ENCODE results near the gene CD80.
"Not testable (repeated sequence)": the region's sequence is repeated elsewhere in the genome, so short reads cannot be mapped to it uniquely, and the experiment has no call there.

Gene CD80, protein sequence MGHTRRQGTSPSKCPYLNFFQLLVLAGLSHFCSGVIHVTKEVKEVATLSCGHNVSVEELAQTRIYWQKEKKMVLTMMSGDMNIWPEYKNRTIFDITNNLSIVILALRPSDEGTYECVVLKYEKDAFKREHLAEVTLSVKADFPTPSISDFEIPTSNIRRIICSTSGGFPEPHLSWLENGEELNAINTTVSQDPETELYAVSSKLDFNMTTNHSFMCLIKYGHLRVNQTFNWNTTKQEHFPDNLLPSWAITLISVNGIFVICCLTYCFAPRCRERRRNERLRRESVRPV

DNA sequence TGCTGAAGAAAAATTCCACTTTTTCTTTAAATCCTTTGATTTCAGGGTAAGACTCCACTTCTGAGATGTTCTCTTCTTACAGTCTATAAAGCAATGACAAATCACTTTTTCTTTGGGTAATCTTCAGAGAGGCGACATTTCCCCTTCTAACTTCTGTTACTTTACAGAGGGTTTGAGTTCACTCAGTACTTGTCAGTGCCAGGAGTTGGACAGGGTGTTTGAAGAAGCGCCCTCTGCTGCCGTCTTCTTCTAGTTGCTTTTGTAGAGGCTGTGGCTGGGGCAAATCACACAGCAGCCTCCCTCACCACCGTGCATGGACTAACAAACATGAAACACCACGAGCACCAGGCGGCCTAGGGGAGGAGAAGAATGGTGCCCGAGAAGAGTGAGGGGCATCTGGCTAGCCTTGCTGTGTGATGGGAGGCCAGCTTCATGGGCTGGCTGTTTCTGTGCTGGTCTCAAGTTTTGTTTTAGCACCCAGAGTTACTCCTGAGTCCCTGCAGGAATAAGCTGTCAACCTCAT lies at the start of gene CD80:
CD80 (minus strand) TSS at position 174 of the 523 bp plus-strand sequence. CDS start 1,886 bp downstream, outside the sequence.
- peak; percentile 22 for DNase-seq

DNA sequence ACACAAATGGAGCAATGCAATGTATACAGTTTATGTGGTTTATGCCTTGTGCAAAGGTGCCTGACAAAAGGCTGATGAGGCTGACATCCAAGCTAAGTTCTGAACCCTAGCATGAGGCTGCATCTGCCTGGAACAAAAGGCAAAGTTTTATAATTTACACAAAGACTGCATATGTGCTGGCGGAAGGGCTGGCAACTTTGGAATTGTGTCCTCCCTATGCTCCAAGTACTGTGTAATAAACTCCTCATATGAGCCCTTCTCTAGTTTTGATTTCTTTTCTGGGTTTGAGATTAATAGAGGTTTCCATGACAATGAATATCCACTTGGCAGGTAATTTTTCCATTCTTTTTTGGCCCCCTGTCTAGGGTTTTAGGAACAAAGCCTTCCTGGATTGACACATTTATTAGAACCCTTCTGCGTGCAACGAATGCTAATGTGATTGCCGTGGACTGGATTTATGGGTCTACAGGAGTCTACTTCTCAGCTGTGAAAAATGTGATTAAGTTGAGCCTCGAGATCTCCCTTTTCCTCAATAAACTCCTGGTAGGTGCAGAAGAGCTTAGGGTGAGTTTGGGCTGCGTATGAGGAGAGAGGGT lies 49.1 kb upstream of the CD80 start:
- DNase-seq, result no peak

DNA sequence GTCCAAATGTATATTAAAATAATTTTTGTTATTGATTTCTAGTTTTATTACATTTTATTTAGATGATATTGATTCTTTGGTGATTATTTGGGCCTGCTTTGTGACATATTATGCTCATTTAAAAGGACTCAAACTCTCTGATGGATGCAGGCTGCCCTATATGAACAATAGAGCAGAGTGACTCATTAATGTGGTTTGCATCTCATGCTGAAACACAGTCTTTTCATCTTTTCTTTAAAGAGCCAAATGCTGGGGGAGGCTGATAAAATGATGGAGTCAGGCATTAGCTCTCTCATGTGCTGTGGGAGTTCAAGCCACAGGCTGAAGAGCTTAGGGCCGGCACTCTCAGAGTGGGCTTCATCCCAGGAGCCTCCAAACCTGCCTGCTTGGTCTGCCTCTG lies 45.5 kb upstream of the CD80 start:
- peak; percentile 79 for DNase-seq

DNA sequence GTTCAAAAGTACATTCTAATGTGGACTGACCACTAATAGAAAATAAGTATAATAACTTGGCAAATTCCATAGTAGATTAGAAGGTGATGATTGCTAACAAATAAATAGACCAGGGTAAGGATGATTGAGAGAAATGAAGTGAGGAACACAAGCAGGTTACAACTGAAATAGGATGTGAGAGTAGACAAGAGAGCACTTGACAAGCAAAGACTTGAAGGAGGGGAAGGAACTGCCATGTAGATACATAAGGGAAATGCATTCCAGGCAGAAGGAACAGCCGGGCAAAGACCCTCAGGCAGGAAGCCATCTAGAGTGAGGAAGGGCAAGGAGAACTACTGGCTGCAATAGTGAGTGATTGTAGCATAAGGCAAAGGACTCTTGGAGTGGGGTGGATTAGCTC lies 43.3 kb upstream of the CD80 start:
- DNase-seq, result no peak

DNA sequence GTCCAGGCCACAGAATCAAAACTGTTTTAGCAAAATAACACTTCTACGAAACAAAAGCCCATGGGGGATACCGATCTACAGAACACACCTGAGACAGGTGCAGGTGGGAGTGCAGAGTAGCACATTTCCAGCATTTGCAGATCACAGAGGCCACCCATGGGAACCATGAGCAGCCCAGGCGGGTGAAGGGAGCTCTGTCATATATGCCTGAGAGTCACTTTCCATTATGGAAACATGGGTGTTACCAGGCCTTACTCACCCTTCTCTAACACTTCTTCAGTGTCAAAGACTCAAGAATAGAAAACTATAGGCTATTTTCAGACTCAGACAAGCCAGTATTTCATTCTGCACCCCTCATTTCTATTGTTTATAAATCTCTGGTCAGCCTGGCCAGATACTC lies 41.7 kb upstream of the CD80 start:
- DNase-seq, result no peak

DNA sequence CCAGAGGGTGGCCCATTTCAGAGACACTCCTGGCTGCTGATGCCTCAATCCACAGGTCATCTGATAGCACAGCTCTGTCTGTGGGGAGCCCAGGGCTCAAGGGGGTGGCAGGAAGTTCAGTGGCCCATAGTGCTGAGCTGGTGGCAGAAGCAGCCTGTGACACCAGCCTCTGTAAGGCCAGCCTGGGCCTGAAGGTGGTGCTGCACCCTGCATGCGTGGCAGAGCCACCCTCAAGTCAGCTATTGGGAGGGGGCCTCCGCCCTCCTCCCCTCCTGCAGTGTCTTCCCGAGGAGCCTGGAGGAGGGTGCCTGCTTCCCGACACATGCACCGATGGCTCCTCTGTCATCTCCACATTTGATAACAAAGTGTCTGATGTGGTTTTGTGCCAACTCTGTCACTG lies 41.3 kb upstream of the CD80 start:
- DNase-seq, result no peak

DNA sequence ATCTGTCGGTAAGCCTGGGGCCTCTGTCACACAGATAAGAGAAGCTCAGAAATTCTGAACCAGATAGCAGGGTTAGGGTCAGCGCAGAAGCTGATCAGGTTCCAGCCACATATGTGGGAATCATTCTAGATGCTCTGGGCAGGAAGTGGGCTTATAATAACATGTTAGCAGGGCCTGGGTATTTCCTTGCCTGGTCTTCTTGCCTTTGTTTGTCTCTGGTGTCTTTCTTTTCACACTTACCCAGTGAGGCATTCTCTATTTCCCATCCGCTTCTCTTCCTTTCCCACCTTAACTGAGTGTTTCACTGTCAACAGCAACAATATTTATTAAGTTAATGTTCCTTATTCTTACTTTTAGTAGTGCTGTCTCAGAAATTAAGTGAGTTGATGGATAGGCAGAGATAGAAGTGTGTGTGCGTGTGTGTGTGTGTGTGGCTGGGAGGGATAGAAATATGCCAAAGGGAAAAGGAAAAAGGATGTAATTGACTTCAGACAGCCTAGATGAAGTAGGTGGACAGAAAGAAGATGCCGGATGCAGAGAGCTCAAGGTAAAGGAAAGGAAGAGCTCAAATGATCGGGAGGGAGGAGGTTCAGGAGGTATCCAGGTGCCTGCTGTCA lies 40.3 kb upstream of the CD80 start:
- no peak for DNase-seq

DNA sequence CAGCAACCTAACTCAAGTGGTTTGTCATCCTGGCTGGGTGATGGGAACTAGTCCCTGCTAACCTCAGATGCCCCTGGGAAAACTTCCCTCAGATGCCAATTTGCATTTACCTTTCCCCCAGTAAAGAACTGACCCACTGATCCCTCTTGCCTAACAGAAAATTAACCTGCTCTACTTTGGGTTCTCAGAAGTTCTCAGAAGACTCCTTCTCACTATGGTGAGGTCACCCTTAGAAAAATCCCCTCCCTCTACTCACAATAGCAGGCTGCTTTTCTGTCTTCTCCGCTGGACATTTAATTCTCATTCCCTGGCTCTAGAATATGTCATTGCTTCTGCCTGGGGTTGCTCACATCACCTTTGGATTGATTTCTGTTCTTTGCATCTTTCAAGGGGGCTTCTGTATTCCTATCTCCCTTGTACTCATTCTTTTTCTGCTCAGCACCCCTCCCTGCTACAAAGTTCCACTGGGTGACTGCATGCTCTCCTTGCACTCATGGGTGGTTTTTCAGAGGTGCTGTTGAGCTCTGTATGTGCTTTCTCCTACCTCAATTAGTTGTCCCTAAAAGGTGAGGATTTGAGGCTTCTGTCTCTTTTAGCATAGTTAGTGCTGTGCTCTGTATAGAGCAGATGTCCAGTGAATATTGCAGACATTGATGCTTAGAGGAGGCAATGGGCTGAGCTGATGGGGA lies 39.1 kb upstream of the CD80 start:
- no peak for DNase-seq

DNA sequence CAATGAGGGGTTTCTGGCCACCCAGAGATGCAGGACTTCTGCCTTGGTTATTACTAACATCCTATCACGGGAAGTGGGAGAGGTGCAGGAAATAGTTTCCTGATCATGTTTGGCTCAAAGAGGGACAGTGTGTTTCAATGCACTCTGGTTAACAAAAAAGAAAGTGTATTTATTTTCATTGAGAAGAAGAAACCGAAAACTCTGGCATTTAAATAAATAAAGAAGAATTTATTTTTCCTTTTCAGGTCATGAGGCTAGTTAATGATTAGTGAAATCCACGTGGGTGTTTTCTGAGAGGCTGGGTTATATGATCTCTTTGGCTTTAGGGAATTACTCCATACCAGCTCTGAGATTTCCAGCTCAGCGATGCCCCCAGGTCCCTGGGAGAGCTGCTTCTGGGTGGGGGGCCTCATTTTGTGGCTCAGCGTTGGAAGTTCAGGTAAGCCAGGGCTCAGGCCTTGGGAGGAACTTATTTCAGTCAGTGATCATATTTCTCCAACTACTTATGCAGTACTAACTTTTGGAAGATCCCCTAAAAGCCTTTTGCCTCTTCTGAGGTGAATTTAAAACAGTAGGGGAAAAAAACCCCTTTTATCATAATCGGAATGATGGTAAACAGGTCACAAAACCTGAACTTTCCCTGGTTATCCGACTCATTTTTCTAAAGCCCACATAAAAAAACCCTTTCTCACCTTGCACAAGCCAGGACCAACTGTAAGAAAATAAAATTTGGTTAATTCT lies 38.3 kb upstream of the CD80 start, which contains the start of gene PLA1A:
PLA1A (plus strand) TSS at position 338 of the 741 bp plus-strand sequence; CDS start at position 367, 29 bp downstream.
- DNase-seq, result no peak

DNA sequence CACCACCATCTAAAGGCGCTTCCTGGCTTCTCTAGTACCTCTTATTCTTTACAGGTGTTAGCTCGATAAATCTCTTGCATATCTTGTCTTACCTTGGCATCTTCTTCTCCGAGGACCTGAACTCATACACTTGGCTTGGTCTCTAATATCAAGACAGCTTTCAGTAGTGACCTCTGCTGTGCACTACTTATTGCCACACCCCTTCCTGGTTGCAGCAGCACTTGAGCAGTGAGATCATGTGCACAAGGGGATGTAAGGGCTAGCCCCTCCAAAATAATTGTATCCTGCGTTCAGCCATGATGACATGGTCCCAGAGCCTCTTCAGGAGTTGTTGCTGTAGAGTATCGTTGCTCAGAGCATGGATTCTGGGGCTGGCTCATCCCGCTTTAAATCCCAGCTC lies 37.0 kb upstream of the CD80 start:
- no peak for DNase-seq

DNA sequence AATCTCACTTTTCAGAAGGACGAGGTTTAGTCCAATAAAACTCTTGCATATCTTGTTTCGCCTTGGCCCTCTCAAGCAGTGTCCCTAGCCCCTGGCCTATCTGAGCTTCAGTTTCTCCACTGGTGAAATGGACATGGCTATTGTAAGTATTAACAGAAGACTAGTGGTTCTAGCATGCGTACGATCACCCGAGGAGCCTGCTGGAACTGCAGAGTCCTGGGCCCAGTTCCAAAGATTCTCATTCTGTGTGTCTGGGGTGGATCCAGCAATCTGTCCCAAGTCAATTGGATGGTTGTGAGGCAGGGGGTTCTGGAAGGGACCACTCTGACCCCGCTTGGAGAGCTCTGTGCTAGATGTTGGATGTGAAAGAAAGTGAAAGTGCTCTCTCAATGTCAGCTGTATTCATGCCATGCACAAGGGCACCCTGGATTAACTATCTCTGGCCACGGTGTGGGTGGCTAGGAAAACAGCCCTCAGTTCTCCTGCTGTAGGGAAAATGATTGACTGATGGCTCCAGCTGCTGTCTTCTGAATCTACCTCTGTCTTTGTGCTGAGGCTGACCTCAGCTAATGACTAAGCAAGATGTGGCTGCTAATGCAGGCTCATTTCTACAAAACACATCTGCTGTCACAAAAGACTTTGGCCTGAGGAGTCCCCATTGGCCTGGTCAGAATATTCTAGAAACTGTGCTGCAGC lies 36.4 kb upstream of the CD80 start:
- DNase-seq, result no peak

DNA sequence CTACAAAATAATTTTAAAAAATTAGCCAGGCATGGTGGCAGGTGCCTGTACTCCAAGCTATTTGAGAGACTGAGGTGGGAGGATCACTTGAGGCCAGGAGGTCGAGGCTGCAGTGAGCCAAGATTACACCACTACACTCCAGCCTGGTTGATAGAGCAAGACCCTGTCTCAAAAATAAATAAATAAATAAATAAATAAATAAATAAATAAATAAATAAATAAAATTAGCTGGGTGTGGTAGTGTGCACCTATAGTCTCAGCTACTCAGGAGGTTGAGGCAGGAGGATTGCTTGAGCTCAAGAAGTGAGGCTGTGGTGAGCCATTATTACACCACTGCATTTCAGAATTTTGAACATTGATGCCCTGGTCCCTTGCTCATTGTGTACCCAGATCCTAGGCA lies 35.5 kb upstream of the CD80 start:
- DNase-seq, result not testable (repeated sequence)

DNA sequence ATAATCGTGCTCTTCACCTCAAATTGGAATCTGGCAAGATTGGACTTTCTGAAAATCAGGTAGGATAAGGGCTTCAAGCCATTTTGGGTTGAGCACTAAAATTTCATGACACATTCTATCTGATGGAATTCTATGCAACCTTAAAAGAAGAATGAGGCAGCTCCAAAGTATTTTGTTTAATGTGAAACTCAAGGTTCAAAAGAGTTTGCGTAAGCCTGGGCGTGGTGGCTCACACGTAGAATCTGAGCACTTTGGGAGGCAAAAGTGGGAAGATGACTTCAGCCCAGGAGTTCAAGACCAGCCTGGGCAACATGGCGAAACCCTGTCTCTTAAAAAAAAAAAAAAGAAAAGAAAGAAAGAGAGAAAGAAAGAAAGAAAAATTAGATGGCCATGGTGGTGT lies 34.7 kb upstream of the CD80 start:
- DNase-seq, result peak; percentile 26

DNA sequence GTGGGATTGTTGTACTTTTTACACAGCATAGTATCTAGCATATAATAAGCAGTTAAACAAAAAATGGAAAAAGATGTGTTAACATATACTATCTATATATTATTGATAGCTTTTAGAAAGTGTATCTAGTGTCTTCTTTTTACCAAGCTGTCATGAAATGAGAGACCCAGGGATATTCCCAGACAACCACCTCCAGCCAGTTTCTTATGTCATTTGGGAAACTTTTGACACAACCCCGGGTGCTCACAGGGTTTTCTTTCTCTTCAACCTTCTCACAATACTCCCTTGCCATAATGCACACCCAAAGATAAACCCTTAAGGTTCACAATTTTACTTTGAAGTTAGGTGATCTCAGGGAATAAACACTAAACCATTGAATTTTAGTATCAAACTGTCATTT lies 33.4 kb upstream of the CD80 start:
- DNase-seq, result no peak

DNA sequence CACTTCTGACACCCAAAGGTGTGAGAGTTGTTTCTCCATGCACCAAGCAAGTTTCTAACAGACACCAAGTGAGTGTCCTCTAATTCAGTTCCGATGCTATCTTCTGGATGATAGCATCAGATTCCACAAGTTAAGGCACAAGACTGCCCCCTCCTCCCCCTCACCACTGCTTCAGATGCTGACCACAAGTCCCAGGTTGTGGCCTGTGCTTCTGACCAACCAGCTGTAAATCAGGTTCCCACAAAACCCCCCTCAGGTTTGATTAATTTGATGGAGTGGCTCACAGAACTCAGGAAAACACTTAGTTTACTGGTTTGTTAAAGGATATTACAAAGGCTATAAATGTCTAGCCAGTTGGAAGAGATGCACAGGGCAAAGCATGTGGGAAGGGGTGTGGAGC lies 31.3 kb upstream of the CD80 start:
- DNase-seq, result peak; percentile 52

DNA sequence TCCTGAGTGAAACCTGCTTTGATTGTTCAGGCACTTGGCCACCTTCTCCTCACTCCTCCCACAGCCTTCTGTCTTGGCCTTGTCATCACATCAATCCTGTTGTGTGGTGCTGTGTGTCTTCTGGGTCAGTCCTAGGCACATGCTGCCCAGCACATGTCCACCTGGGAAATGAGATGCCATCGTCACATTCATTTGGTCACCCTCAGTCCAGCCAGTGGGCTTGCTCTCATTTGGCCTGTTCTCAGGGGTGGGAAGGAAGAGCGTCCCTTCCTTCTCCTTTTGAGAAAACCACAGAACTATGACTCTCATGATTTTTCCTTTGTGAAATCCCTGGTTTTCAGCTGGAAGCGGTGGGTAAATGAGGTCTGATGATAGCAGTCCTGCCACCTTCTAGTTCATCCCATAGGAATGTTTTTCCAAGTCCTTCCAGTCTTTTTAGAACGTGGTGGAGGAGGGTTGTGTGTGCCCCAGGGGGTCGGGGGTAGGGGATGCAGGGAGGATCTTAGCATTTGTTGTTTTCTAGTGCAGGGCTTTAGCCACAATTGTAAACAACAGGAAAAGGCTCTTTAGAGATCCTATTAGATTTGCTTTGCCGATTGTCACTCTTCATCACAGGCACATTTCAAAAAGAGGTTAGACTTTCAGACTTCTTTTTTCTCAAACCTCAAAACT lies 29.8 kb upstream of the CD80 start:
- no peak for DNase-seq

DNA sequence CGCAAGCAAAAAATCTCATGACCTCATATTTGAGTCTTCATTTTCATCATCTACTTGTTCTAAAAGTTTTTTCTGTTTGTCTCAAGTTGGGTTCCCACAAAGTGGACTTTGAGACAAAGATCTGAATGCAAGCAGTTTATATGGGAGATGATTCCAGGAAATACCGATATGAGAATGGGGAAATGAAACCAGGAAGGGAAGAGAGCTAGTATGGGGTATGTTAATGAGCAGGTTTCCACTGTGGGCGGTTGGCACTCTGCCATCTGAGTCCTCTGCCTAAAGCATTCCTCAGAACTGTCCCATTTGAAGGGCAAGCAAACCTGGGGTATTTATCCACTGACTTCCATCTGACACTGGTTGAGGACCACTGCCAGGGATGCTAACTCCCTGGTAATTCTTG lies 28.7 kb upstream of the CD80 start:
- no peak for DNase-seq

DNA sequence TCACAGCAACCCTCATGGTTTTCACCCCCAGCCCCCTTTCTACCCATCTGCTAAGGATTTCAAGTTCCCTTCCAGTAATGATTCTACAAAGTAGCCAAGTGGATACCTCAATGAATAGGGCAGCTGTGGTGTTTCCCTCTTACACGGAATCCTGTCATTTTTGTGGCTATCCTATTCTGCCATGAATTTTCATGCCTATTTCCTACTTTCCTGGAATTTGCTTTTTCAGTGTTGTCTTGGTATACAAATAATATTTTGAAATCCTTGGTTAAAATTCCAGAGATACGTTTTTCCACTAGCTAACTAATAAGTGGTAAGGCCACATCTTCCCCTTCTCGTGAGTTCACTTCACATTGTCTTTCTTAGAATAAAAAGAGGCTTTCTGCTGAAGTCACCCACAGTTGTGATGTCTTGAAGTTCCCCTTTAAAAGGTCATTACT lies 27.3 kb upstream of the CD80 start:
- peak; percentile 69 for DNase-seq

DNA sequence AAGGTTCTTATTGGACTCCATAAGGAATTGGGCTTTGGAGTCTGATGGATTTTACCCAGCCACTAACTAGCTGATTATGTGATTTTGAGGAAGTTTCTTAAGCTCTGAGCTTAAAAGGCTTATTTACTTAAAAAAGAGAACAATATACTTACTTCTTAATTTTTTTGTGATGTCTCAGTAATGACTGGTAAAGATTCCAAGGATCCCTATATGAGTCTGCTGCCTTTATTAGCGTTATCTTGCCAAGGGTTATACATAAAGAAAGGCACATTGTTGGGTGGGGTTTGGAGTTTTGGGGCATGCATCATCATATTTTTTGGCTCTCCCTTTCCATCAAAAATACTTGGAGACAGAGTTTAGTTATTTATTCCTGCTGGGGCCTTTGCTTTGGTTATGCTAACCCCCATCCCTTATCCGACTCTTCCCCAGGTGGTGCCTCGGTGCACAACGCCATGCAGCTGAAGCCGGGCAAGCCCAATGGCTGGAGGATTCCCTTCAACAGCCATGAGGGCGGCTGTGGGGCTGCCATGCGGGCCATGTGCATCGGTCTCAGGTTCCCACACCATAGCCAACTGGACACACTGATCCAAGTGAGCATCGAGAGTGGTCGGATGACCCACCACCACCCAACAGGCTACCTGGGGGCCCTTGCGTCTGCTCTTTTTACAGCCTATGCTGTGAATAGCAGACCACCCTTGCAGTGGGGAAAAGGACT lies 26.6 kb upstream of the CD80 start:
- DNase-seq, result peak; percentile 68

DNA sequence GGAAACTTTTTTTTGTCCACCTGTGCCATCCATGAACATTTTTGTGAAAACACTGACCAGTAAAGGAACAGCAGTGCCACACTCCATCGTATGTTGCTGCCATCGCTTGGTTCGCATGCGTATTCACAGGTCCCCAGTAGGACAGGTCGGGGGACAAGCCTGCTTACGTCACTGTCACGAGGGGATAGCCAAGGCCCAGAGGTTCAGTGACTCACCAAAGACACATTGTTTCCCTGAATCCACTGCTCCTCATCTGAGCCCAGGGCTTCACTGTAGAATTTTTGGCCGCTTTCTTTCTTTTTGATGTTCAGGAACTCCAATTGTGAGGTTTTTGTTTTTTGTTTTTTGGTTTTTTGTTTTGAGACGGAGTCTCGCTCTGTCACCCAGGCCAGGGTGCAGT lies 25.8 kb upstream of the CD80 start:
- DNase-seq, result no peak

DNA sequence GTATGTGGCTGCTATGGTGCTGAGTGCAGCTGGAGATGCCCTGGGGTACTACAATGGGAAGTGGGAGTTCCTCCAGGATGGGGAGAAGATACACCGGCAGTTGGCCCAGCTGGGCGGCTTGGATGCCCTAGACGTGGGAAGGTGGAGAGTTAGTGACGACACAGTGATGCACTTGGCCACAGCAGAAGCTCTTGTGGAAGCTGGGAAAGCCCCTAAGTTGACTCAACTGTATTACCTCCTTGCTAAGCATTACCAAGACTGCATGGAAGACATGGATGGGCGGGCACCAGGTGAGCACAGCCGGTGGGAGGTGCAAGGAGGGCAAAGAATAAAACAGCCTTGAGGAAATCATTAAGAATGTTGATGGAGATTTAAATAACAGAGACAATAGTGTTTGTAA lies 22.8 kb upstream of the CD80 start:
- DNase-seq, result no peak
